WI38 (cell line): Measurements from ENCODE around the gene VIM.
A peak's percentile ranks its signal among the peaks of the same experiment; 100 is the strongest.
"Not testable (repeated sequence)": the region's sequence is repeated elsewhere in the genome, so short reads cannot be mapped to it uniquely, and the experiment has no call there.

Source experiments
- H3K4me3 ChIP-seq: 2 replicates; pipeline ENCODE4 v1.5.1; 2011; ENCODE audit warnings: low read depth, mild to moderate bottlenecking, control low read depth, low read length
- CTCF ChIP-seq: IDR thresholded peaks from 2 replicates; pipeline ENCODE4 v1.5.1; 2012; ENCODE audit warnings: low read depth, mild to moderate bottlenecking, control low read depth, low read length

Gene VIM

GRCh38 chr10:17256627-17257026 is 28.6 kb downstream of the VIM start:
- no peak for TF ChIP-seq CTCF
- no peak overlapping the region for H3K4me3 ChIP-seq

- H3K4me3 ChIP-seq: no peak overlapping the region
- peak; percentile 66 for TF ChIP-seq CTCF
Observed at GRCh38 chr10:17257466-17258321, 29.7 kb downstream of the VIM start.

GRCh38 chr10:17262502-17262901 is 34.5 kb downstream of the VIM start:
- no peak overlapping the region for H3K4me3 ChIP-seq
- TF ChIP-seq CTCF: no peak

GRCh38 chr10:17263580-17263979 is 35.5 kb downstream of the VIM start:
- TF ChIP-seq CTCF: no peak
- no peak overlapping the region for H3K4me3 ChIP-seq

GRCh38 chr10:17265468-17265867 is 37.4 kb downstream of the VIM start:
- H3K4me3 ChIP-seq: no peak overlapping the region
- TF ChIP-seq CTCF: no peak

- H3K4me3 ChIP-seq: not testable (repeated sequence)
Observed at GRCh38 chr10:17266549-17266948, 38.5 kb downstream of the VIM start.

- no peak overlapping the region for H3K4me3 ChIP-seq
- no peak for TF ChIP-seq CTCF
Observed at GRCh38 chr10:17272648-17273047, 44.6 kb downstream of the VIM start.

GRCh38 chr10:17273403-17273802 is 45.4 kb downstream of the VIM start:
- no peak for TF ChIP-seq CTCF
- no peak overlapping the region for H3K4me3 ChIP-seq
